H1 (cell line): ENCODE data around the gene ILKAP. TPM values are rescaled to one million over a fixed set of nuclear protein-coding genes. Genes with fewer than 3 reads are reported as not detected.

Experiments
- CTCF ChIA-PET: fragments of 300-600 bp; sonication (Branson Sonifier 250); formaldehyde crosslinking; loops from one replicate; lab custom pipeline; 2021; ENCODE audit not compliant: partially characterized antibody; lab: Charles Lee
- POLR2A ChIA-PET: fragments of 300-600 bp; sonication (Branson Sonifier 250); formaldehyde crosslinking; loops from one replicate; lab custom pipeline; 2021; ENCODE audit warnings: inconsistent platforms; ENCODE audit not compliant: partially characterized antibody; lab: Charles Lee
- DNase-seq, 2 experiments: peaks; one replicate each; pipeline versions ENCODE4 v3.0.0 to v3.0.0-alpha.2; 2010 to 2022; ENCODE audit warnings: low spot score in 2 of 2, low read depth in 1 of 2, mixed read lengths in 1 of 2
- FAIRE-seq: peaks from 2 replicates; lab custom pipeline; 2011; peaks lifted over from hg19 to GRCh38; lab: Jason Lieb, UNC
- H2AFZ ChIP-seq: 2 replicates; pipeline ENCODE4 v1.8.1; 2012; ENCODE audit warnings: low read length, inconsistent platforms
- H2AK5ac ChIP-seq: 2 replicates; pipeline ENCODE4 v1.6.1; 2013; ENCODE audit warnings: low read depth, low read length
- H2BK120ac ChIP-seq: replicated peaks from 2 replicates; pipeline ENCODE3; 2013; ENCODE audit warnings: low read depth, low read length, inconsistent platforms
- H2BK12ac ChIP-seq: 2 replicates; pipeline ENCODE4 v1.6.1; 2013; ENCODE audit warnings: low read depth, low read length
- H2BK15ac ChIP-seq: 2 replicates; pipeline ENCODE4 v1.6.1; 2013; ENCODE audit warnings: low read length
- H2BK20ac ChIP-seq: 2 replicates; pipeline ENCODE4 v1.6.1; 2013; ENCODE audit warnings: low read length
- H2BK5ac ChIP-seq: 2 replicates; pipeline ENCODE4 v1.6.1; 2013; ENCODE audit warnings: low read depth, low read length
- H3K14ac ChIP-seq: 2 replicates; pipeline ENCODE4 v1.6.1; 2013; ENCODE audit warnings: inconsistent platforms; ENCODE audit not compliant: insufficient read length
- H3K18ac ChIP-seq: 2 replicates; pipeline ENCODE4 v1.6.1; 2013; ENCODE audit warnings: low read length; ENCODE audit errors: extremely low read depth
- H3K23ac ChIP-seq: 2 replicates; pipeline ENCODE4 v1.6.1; 2013; ENCODE audit warnings: inconsistent platforms; ENCODE audit not compliant: insufficient read length
- H3K23me2 ChIP-seq: 2 replicates; pipeline ENCODE4 v1.6.1; 2013; ENCODE audit warnings: low read depth, low read length
- H3K27ac ChIP-seq: 2 replicates; pipeline ENCODE4 v1.6.1; 2011; ENCODE audit warnings: low read depth, low read length, inconsistent platforms
- H3K27me3 ChIP-seq, 4 experiments: replicated peaks in 1 of 4; 1 replicate in 1 of 4; 2 replicates in 3 of 4; pipeline versions ENCODE4 v1.6.1 to v1.8.1; 2011 to 2013; ENCODE audit warnings: low read length in 3 of 4, mild to moderate bottlenecking in 3 of 4, inconsistent platforms in 2 of 4, mixed read lengths in 2 of 4, moderate library complexity in 1 of 4; ENCODE audit not compliant: control insufficient read depth in 3 of 4, insufficient read depth in 3 of 4; ENCODE audit errors: extremely low read depth in 1 of 4
- H3K36me3 ChIP-seq, 4 experiments: 2 replicates each; pipeline versions ENCODE4 v1.6.1 to v1.8.1; 2011 to 2013; ENCODE audit warnings: mild to moderate bottlenecking in 4 of 4, low read length in 3 of 4, moderate library complexity in 2 of 4, control low read depth in 1 of 4, inconsistent platforms in 1 of 4; ENCODE audit not compliant: insufficient read depth in 4 of 4, control insufficient read depth in 2 of 4
- H3K4ac ChIP-seq: replicated peaks from 2 replicates; pipeline ENCODE3; 2013; ENCODE audit warnings: low read length, low read depth, mixed read lengths, inconsistent platforms; ENCODE audit not compliant: insufficient read length
- H3K4me1 ChIP-seq, 4 experiments: replicated peaks in 1 of 4; 1 replicate in 1 of 4; 2 replicates in 3 of 4; pipeline versions ENCODE4 v1.6.1 to v1.8.1; 2011 to 2013; ENCODE audit warnings: low read length in 3 of 4, inconsistent platforms in 2 of 4, mixed read lengths in 1 of 4; ENCODE audit not compliant: insufficient read depth in 4 of 4, control insufficient read depth in 3 of 4
- H3K4me2 ChIP-seq, 2 experiments: 2 replicates each; pipeline versions ENCODE4 v1.6.1 to v1.8.1; 2011 to 2013; ENCODE audit warnings: low read depth in 2 of 2, low read length in 2 of 2, control low read depth in 1 of 2, inconsistent platforms in 1 of 2, mild to moderate bottlenecking in 1 of 2; ENCODE audit not compliant: insufficient read depth in 1 of 2
- H3K4me3 ChIP-seq, 4 experiments: fragments of 200-600, 300-600 bp in 1 of 4; sonication (generic), shearing (Covaris generic), sonication (Bioruptor Twin) in 1 of 4; 2 replicates each; pipeline versions ENCODE4 v1.5.1 to v1.8.1; 2011 to 2016; ENCODE audit warnings: low read length in 4 of 4, low read depth in 3 of 4, control low read depth in 2 of 4, inconsistent platforms in 2 of 4, mild to moderate bottlenecking in 2 of 4, mixed read lengths in 1 of 4, moderate library complexity in 1 of 4; ENCODE audit not compliant: insufficient read depth in 2 of 4; ENCODE audit errors: extremely low read depth in 1 of 4
- H3K56ac ChIP-seq: replicated peaks from 2 replicates; pipeline ENCODE3; 2013; ENCODE audit warnings: low read depth, mild to moderate bottlenecking, mixed read lengths, low read length, inconsistent platforms; ENCODE audit not compliant: insufficient read length
- H3K79me1 ChIP-seq: 2 replicates; pipeline ENCODE4 v1.6.1; 2013; ENCODE audit warnings: low read depth, low read length, control low read depth
- H3K79me2 ChIP-seq, 2 experiments: 2 replicates each; pipeline versions ENCODE4 v1.6.1 to v1.8.1; 2012 to 2013; ENCODE audit warnings: low read length in 2 of 2, mild to moderate bottlenecking in 2 of 2, inconsistent platforms in 1 of 2; ENCODE audit not compliant: insufficient read depth in 2 of 2, control insufficient read depth in 1 of 2
- H3K9ac ChIP-seq, 4 experiments: replicated peaks in 1 of 4; 1 replicate in 1 of 4; 2 replicates in 3 of 4; pipeline versions ENCODE4 v1.6.1 to v1.8.1; 2011 to 2013; ENCODE audit warnings: low read depth in 3 of 4, low read length in 3 of 4, control low read depth in 2 of 4, mild to moderate bottlenecking in 2 of 4, moderate library complexity in 2 of 4, inconsistent platforms in 1 of 4; ENCODE audit errors: extremely low read depth in 1 of 4
- H3K9me3 ChIP-seq, 2 experiments: 2 replicates each; pipeline versions ENCODE4 v1.6.1 to v1.8.1; 2012 to 2013; ENCODE audit warnings: mild to moderate bottlenecking in 2 of 2, moderate library complexity in 2 of 2, control low read depth in 1 of 2, inconsistent platforms in 1 of 2, low read depth in 1 of 2, low read length in 1 of 2, mixed read lengths in 1 of 2; ENCODE audit not compliant: insufficient read depth in 2 of 2
- H4K20me1 ChIP-seq, 2 experiments: replicated peaks in 1 of 2; 2 replicates each; pipeline versions ENCODE3 to v1.8.1; 2011 to 2013; ENCODE audit warnings: inconsistent platforms in 2 of 2, low read length in 2 of 2, mild to moderate bottlenecking in 1 of 2; ENCODE audit not compliant: insufficient read depth in 2 of 2, control insufficient read depth in 1 of 2
- H4K5ac ChIP-seq: 2 replicates; pipeline ENCODE4 v1.6.1; 2013; ENCODE audit warnings: low read length, low read depth, mixed read lengths, inconsistent platforms; ENCODE audit not compliant: insufficient read length
- H4K8ac ChIP-seq: 2 replicates; pipeline ENCODE4 v1.8.0; 2013; ENCODE audit warnings: mild to moderate bottlenecking, moderate library complexity, low read length, inconsistent platforms; ENCODE audit not compliant: insufficient read depth; ENCODE audit errors: extremely low read depth
- H4K91ac ChIP-seq: replicated peaks from 2 replicates; pipeline ENCODE3; 2013; ENCODE audit warnings: low read length, mixed read lengths, inconsistent platforms; ENCODE audit not compliant: insufficient read length
- KDM5A ChIP-seq: fragments of 200-600 bp; IDR thresholded peaks from 2 replicates; pipeline ENCODE4 v1.7.1; 2012; ENCODE audit warnings: mild to moderate bottlenecking, low read length, inconsistent platforms, mixed read lengths
- RXRA ChIP-seq: IDR thresholded peaks from 2 replicates; pipeline ENCODE4 v1.6.1; 2011; ENCODE audit warnings: low read depth, mild to moderate bottlenecking, low read length, moderate library complexity; ENCODE audit not compliant: insufficient read depth
- SIN3A ChIP-seq, 2 experiments: IDR thresholded peaks in 1 of 2; conservative IDR thresholded peaks in 1 of 2; 2 replicates each; pipeline ENCODE4 v1.6.1; 2011 to 2012; ENCODE audit warnings: low read length in 2 of 2, improper control_type of control experiment in 1 of 2, low read depth in 1 of 2, mild to moderate bottlenecking in 1 of 2
- WGBS, 2 experiments: shearing (Covaris generic) in 1 of 2; methylation state at CpG; one replicate each; pipeline versions ENCODE4 v1.1.6 to v1.1.7; 2013 to 2015; ENCODE audit warnings: low lambda C conversion rate in 2 of 2, mixed read lengths in 2 of 2, inconsistent platforms in 1 of 2, low coverage in 1 of 2, missing lambda C conversion rate in 1 of 2; ENCODE audit not compliant: insufficient replicate concordance in 2 of 2, insufficient coverage in 1 of 2, insufficient read length in 1 of 2; ENCODE audit errors: extremely low coverage in 1 of 2, missing lambda C conversion rate in 1 of 2; 5-methylcytosine and 5-hydroxymethylcytosine counted together
- polyA plus RNA-seq, 7 experiments: library from polyadenylated mRNA; depleted of rRNA in 3 of 7; stranded (reverse) in 5 of 7; unstranded in 2 of 7; fragments of >200 nt in 5 of 7; fragments of 200-250 nt in 2 of 7; gene quantifications; 1 replicate in 5 of 7; 2 replicates in 1 of 7; 4 replicates in 1 of 7; pipeline versions ENCODE4 v1.2.1 to v1.2.3, GENCODE V29; 2011 to 2013; ENCODE audit warnings: missing spikeins in 2 of 7, mixed read lengths in 2 of 7
- total RNA-seq: library from RNA; stranded (reverse); fragmentation: NEBNext Ultra II Directional; extraction: Animal tissue kit (Norgen Biotek cat#: 25700); gene quantifications from 2 replicates; pipeline ENCODE4 v1.2.1, GENCODE V29; 2021

ILKAP gene
- total and polyA plus RNA-seq, 2 of the 8 experiments (the other 6 are each of a cell fraction or from before 2014, with no cell fraction given): 23.5 to 33.8 TPM

DNA sequence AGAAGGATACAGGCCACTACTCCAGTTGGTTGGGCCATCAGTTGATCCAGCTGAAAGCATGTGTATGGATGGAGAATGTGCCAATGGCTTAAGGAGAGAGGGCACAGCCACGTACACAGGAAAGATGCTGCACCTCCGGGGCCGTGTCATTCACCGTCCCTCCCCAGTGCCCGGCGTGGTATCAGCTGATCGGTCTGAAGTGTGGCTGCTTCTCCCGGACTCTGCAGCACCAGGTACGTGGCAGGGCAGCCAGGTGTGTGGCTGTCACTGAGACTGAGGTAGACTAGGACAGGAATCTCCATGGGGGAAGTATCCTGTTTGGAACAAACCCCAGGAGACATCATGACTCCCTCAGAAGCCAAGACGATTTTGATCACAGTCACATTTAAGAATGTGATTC, 48.9 kb downstream of the ILKAP start:
- H3K4me2 ChIP-seq: no peak overlapping the region
- H2AFZ ChIP-seq: no peak overlapping the region
- peaks cover 0 to 23% (median 15%) of the 10 kb centered on the region in 4 experiments; a peak in 6 of 7 replicates for H3K27me3 ChIP-seq
- H3K4me3 ChIP-seq: no peak overlapping the region
- H2BK15ac ChIP-seq: no peak overlapping the region
- no peak overlapping the region for H4K8ac ChIP-seq
- H3K14ac ChIP-seq: no peak overlapping the region
- no peak overlapping the region for H4K5ac ChIP-seq
- no peak overlapping the region; the same call in 1 of the 2 replicates for H2AK5ac ChIP-seq
- no peak overlapping the region for H3K56ac ChIP-seq
- no peaks in the 10 kb centered on the region for H3K79me1 ChIP-seq
- no peak overlapping the region for H3K23ac ChIP-seq
- FAIRE-seq: no peak
- no peaks in the 10 kb centered on the region for H3K79me2 ChIP-seq
- no peaks in the 10 kb centered on the region for H3K9me3 ChIP-seq
- no peak for DNase-seq
- H3K18ac ChIP-seq: no peak overlapping the region
- no peak overlapping the region for H3K27ac ChIP-seq
- H3K4me1 ChIP-seq: peaks cover 0 to 23% (median 9%) of the 10 kb centered on the region in 4 experiments; a peak in 6 of 7 replicates
- no peak overlapping the region for H2BK120ac ChIP-seq
- ChIA-PET CTCF (interaction anchor here (1.1 to 6.4 kb wide), 4 partner anchors 8 to 48 kb away, joined by 3 to 72 read pairs (median 5); partner anchors contain the start of gene KLHL30), POLR2A (interaction anchor here (1.6 kb wide), 1 partner anchor 9 kb away, joined by 4 read pairs; no protein-coding TSS in a partner anchor)
- peaks cover 0 to 1% of the 10 kb centered on the region in 2 experiments for H4K20me1 ChIP-seq
- H2BK5ac ChIP-seq: no peak overlapping the region
- no peak overlapping the region for H3K9ac ChIP-seq
- no peak overlapping the region for H2BK12ac ChIP-seq
- no peak overlapping the region for H3K4ac ChIP-seq
- H2BK20ac ChIP-seq: no peak overlapping the region
- peaks cover 8% of the 10 kb centered on the region; the same call in 1 of the 2 replicates for H3K23me2 ChIP-seq
- WGBS, 2 experiments: 94% methylated on average over 10 of the region's 10 CpGs; no CpG with 5 or more reads in 1 of the 2 experiments
- H3K36me3 ChIP-seq: no peaks in the 10 kb centered on the region
- no peak overlapping the region for H4K91ac ChIP-seq
- TF ChIP-seq KDM5A (no peak), SIN3A (conservative IDR thresholded peaks at IDR 0.05 in 1 of 2, IDR thresholded peaks at IDR 0.05 in 1 of 2; ENCODE audit: low read depth in 1 of 2, low read length in 2 of 2) (no peak), RXRA (no peak)
